Measurements from ENCODE around the gene NPIPB8. TPM values are rescaled to one million over a fixed set of nuclear protein-coding genes. Genes with fewer than 3 reads are reported as not detected.

NPIPB8 gene
- total and polyA plus RNA-seq, 2 of the 13 experiments (the other 11 are each of a cell fraction or from before 2014, with no cell fraction given), result 0.49 to 2.3 TPM

DNA sequence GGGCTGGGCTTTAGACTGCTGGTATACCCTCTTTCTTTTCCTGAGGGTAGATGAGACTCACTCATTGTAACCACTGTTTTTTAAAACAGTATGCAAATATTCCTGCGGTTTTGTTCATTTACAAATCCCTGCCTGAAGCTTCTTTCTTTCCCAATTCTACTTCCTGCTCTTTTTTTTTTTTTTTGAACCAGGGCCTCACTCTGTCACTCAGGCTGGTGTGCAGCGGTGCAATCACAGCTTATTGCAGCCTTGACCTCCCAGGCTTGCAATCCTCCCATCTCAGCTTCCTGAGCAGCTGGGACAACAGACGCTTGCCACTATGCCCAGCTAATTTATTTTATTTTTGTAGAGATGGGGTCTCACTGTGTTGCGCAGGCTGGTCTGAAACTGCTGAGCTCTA is 20.0 kb upstream of the NPIPB8 start (continued):
- TF ChIP-seq ZNF563 (CRISPR knock-in tag; IDR thresholded peaks at IDR 0.05) (no peak), NFKBIZ (CRISPR knock-in tag; IDR thresholded peaks at IDR 0.05) (no peak), TAF1 (CRISPR knock-in tag; IDR thresholded peaks at IDR 0.05) (no peak), ELF1 (CRISPR knock-in tag; IDR thresholded peaks at IDR 0.05) (peak; percentile 35; the same call in 1 of the 2 replicates), ZNF724P (CRISPR knock-in tag; IDR thresholded peaks at IDR 0.05; ENCODE audit: borderline replicate concordance) (no peak), ZBTB8A (CRISPR knock-in tag; IDR thresholded peaks at IDR 0.05; ENCODE audit: borderline replicate concordance, low read depth) (no peak), JUN (CRISPR knock-in tag; IDR thresholded peaks at IDR 0.05) (no peak), GFI1 (CRISPR knock-in tag; IDR thresholded peaks at IDR 0.05; ENCODE audit: borderline replicate concordance) (peak; percentile 89), EP300 (IDR thresholded peaks at IDR 0.05; ENCODE audit: low read depth in 2 of 2, low read length in 2 of 2) (peak in 1 of 2 experiments; percentile 61; a peak in 2 of 4 replicates), EP300 (CRISPR knock-in tag; IDR thresholded peaks at IDR 0.05; ENCODE audit: borderline replicate concordance) (no peak), TBX2 (CRISPR knock-in tag; IDR thresholded peaks at IDR 0.05; ENCODE audit: borderline replicate concordance) (0 out of 2 replicates have a peak, but pooled peaks have one; percentile 32), ZNF225 (CRISPR knock-in tag; IDR thresholded peaks at IDR 0.05) (no peak), ZNF672 (CRISPR knock-in tag; IDR thresholded peaks at IDR 0.05) (no peak), HDAC1 (CRISPR knock-in tag; IDR thresholded peaks at IDR 0.05) (peak; percentile 57), ZFP41 (CRISPR knock-in tag; IDR thresholded peaks at IDR 0.05; ENCODE audit: borderline replicate concordance) (no peak), PHF21A (CRISPR knock-in tag; IDR thresholded peaks at IDR 0.05) (peak; percentile 73), HMG20A (CRISPR knock-in tag; IDR thresholded peaks at IDR 0.05; ENCODE audit: borderline replicate concordance) (peak; percentile 32; the same call in 1 of the 2 replicates), ZNF431 (CRISPR knock-in tag; IDR thresholded peaks at IDR 0.05; ENCODE audit: borderline replicate concordance, low read depth) (no peak), ZSCAN25 (CRISPR knock-in tag; IDR thresholded peaks at IDR 0.05) (no peak), ATF7-NPFF (CRISPR knock-in tag; IDR thresholded peaks at IDR 0.05; ENCODE audit: low read depth) (no peak)
- TF ChIP-seq, protein P1, sequence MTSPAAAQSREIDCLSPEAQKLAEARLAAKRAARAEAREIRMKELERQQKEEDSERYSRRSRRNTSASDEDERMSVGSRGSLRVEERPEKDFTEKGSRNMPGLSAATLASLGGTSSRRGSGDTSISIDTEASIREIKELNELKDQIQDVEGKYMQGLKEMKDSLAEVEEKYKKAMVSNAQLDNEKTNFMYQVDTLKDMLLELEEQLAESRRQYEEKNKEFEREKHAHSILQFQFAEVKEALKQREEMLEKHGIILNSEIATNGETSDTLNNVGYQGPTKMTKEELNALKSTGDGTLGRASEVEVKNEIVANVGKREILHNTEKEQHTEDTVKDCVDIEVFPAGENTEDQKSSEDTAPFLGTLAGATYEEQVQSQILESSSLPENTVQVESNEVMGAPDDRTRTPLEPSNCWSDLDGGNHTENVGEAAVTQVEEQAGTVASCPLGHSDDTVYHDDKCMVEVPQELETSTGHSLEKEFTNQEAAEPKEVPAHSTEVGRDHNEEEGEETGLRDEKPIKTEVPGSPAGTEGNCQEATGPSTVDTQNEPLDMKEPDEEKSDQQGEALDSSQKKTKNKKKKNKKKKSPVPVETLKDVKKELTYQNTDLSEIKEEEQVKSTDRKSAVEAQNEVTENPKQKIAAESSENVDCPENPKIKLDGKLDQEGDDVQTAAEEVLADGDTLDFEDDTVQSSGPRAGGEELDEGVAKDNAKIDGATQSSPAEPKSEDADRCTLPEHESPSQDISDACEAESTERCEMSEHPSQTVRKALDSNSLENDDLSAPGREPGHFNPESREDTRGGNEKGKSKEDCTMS (CRISPR knock-in tag; conservative IDR thresholded peaks at IDR 0.05), result no peak
- TF ChIP-seq, protein P2, sequence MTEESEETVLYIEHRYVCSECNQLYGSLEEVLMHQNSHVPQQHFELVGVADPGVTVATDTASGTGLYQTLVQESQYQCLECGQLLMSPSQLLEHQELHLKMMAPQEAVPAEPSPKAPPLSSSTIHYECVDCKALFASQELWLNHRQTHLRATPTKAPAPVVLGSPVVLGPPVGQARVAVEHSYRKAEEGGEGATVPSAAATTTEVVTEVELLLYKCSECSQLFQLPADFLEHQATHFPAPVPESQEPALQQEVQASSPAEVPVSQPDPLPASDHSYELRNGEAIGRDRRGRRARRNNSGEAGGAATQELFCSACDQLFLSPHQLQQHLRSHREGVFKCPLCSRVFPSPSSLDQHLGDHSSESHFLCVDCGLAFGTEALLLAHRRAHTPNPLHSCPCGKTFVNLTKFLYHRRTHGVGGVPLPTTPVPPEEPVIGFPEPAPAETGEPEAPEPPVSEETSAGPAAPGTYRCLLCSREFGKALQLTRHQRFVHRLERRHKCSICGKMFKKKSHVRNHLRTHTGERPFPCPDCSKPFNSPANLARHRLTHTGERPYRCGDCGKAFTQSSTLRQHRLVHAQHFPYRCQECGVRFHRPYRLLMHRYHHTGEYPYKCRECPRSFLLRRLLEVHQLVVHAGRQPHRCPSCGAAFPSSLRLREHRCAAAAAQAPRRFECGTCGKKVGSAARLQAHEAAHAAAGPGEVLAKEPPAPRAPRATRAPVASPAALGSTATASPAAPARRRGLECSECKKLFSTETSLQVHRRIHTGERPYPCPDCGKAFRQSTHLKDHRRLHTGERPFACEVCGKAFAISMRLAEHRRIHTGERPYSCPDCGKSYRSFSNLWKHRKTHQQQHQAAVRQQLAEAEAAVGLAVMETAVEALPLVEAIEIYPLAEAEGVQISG (CRISPR knock-in tag; IDR thresholded peaks at IDR 0.05), result no peak
- TF ChIP-seq, protein P3, sequence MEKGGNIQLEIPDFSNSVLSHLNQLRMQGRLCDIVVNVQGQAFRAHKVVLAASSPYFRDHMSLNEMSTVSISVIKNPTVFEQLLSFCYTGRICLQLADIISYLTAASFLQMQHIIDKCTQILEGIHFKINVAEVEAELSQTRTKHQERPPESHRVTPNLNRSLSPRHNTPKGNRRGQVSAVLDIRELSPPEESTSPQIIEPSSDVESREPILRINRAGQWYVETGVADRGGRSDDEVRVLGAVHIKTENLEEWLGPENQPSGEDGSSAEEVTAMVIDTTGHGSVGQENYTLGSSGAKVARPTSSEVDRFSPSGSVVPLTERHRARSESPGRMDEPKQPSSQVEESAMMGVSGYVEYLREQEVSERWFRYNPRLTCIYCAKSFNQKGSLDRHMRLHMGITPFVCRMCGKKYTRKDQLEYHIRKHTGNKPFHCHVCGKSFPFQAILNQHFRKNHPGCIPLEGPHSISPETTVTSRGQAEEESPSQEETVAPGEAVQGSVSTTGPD (CRISPR knock-in tag; IDR thresholded peaks at IDR 0.05), result no peak
- TF ChIP-seq, protein P4, sequence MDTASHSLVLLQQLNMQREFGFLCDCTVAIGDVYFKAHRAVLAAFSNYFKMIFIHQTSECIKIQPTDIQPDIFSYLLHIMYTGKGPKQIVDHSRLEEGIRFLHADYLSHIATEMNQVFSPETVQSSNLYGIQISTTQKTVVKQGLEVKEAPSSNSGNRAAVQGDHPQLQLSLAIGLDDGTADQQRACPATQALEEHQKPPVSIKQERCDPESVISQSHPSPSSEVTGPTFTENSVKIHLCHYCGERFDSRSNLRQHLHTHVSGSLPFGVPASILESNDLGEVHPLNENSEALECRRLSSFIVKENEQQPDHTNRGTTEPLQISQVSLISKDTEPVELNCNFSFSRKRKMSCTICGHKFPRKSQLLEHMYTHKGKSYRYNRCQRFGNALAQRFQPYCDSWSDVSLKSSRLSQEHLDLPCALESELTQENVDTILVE (CRISPR knock-in tag; IDR thresholded peaks at IDR 0.05), result no peak

All from HepG2 (cell line).